Trophoblast cell (in vitro differentiated cells and primary cell): ENCODE results near the gene COL4A2.

ENCODE experiments used
- DNase-seq, 2 donors: peaks; one replicate each; pipeline ENCODE4 v3.0.0-alpha.2; 2016
- H2AFZ ChIP-seq: 2 replicates; pipeline ENCODE4 v1.6.1; 2013; ENCODE audit warnings: low read length, moderate library complexity, mild to moderate bottlenecking; ENCODE audit not compliant: insufficient read depth, poor library complexity
- H2AK5ac ChIP-seq: 2 replicates; pipeline ENCODE4 v1.6.1; 2013; ENCODE audit warnings: mild to moderate bottlenecking, low read length
- H2BK120ac ChIP-seq: 2 replicates; pipeline ENCODE4 v1.6.1; 2013; ENCODE audit warnings: low read length, mild to moderate bottlenecking, moderate library complexity; ENCODE audit not compliant: insufficient read depth, poor library complexity
- H2BK12ac ChIP-seq: 2 replicates; pipeline ENCODE4 v1.6.1; 2013; ENCODE audit warnings: mild to moderate bottlenecking, low read length, moderate library complexity
- H2BK5ac ChIP-seq: 2 replicates; pipeline ENCODE4 v1.6.1; 2013; ENCODE audit warnings: low read length, low read depth, moderate library complexity, mild to moderate bottlenecking; ENCODE audit not compliant: poor library complexity
- H3K14ac ChIP-seq: 2 replicates; pipeline ENCODE4 v1.6.1; 2013; ENCODE audit warnings: mild to moderate bottlenecking, low read length
- H3K18ac ChIP-seq: 2 replicates; pipeline ENCODE4 v1.6.1; 2013; ENCODE audit warnings: mild to moderate bottlenecking, low read length
- H3K23ac ChIP-seq: 2 replicates; pipeline ENCODE4 v1.6.1; 2013; ENCODE audit warnings: low read length
- H3K27ac ChIP-seq: 2 replicates; pipeline ENCODE4 v1.5.1; 2013; ENCODE audit warnings: low read depth, mild to moderate bottlenecking, inconsistent platforms, low read length, moderate library complexity
- H3K27me3 ChIP-seq: 2 replicates; pipeline ENCODE4 v1.6.1; 2013; ENCODE audit warnings: inconsistent platforms, mild to moderate bottlenecking, low read length, moderate library complexity; ENCODE audit not compliant: insufficient read depth
- H3K36me3 ChIP-seq, 2 experiments: 1 replicate in 1 of 2; 2 replicates in 1 of 2; pipeline ENCODE4 v1.6.1; 2013; ENCODE audit warnings: low read length in 2 of 2, mild to moderate bottlenecking in 2 of 2, moderate library complexity in 1 of 2; ENCODE audit not compliant: insufficient read depth in 2 of 2, control insufficient read depth in 1 of 2
- H3K4ac ChIP-seq: 2 replicates; pipeline ENCODE4 v1.6.1; 2013; ENCODE audit warnings: low read depth, mild to moderate bottlenecking, low read length, moderate library complexity
- H3K4me1 ChIP-seq, 2 experiments: 1 replicate in 1 of 2; 2 replicates in 1 of 2; pipeline ENCODE4 v1.6.1; 2013; ENCODE audit warnings: low read length in 2 of 2, mild to moderate bottlenecking in 2 of 2, moderate library complexity in 1 of 2; ENCODE audit not compliant: insufficient read depth in 2 of 2, control insufficient read depth in 1 of 2
- H3K4me2 ChIP-seq: 2 replicates; pipeline ENCODE4 v1.6.1; 2013; ENCODE audit warnings: inconsistent platforms, mild to moderate bottlenecking, low read length, moderate library complexity
- H3K4me3 ChIP-seq: 2 replicates; pipeline ENCODE4 v1.5.1; 2013; ENCODE audit warnings: mild to moderate bottlenecking, low read depth, low read length, inconsistent platforms
- H3K79me1 ChIP-seq: one replicate; pipeline ENCODE4 v1.6.1; 2013; ENCODE audit warnings: low read length
- H3K79me2 ChIP-seq: 2 replicates; pipeline ENCODE4 v1.6.1; 2013; ENCODE audit warnings: low read length, mild to moderate bottlenecking; ENCODE audit not compliant: control insufficient read depth, insufficient read depth, poor library complexity
- H3K9ac ChIP-seq: 2 replicates; pipeline ENCODE4 v1.6.1; 2013; ENCODE audit warnings: mild to moderate bottlenecking, low read length
- H3K9me3 ChIP-seq: 2 replicates; pipeline ENCODE4 v1.6.1; 2013; ENCODE audit warnings: low read depth, mild to moderate bottlenecking, control low read depth, inconsistent platforms, low read length; ENCODE audit not compliant: insufficient read depth
- H4K12ac ChIP-seq: 2 replicates; pipeline ENCODE4 v1.6.1; 2013; ENCODE audit warnings: low read depth, mild to moderate bottlenecking, low read length, moderate library complexity
- H4K8ac ChIP-seq: 2 replicates; pipeline ENCODE4 v1.6.1; 2013; ENCODE audit warnings: low read depth, mild to moderate bottlenecking, low read length, moderate library complexity
- H4K91ac ChIP-seq: one replicate; pipeline ENCODE4 v1.6.1; 2013; ENCODE audit warnings: low read depth, mild to moderate bottlenecking, low read length, moderate library complexity
- WGBS: extraction: QIAGEN DNeasy Blood & Tissue Kit; methylation state at CpG from one replicate; pipeline ENCODE4 v1.1.7; 2013; ENCODE audit warnings: missing lambda C conversion rate; ENCODE audit not compliant: insufficient read length, insufficient coverage; ENCODE audit errors: extremely low coverage; 5-methylcytosine and 5-hydroxymethylcytosine counted together

Gene COL4A2

GRCh38 chr13:110560601-110561343 lies 253.7 kb downstream of the COL4A2 start:
- Histone ChIP-seq H2BK5ac (peak overlapping the region; percentile 92), H2BK12ac (peak overlapping the region; percentile 13), H4K12ac (peak overlapping the region; percentile 17), H3K4me3 (peak overlapping the region; percentile 82), H3K9me3 (peaks cover 2% of the 10 kb centered on the region), H2BK120ac (peak overlapping the region; percentile 76), H3K36me3 (peaks cover 13 to 16% of the 10 kb centered on the region in 2 experiments), H3K27me3 (no peaks in the 10 kb centered on the region), H3K14ac (peak overlapping the region; percentile 59), H4K8ac (peak overlapping the region; percentile 76), H3K4me1 (peaks cover 15 to 31% of the 10 kb centered on the region in 2 experiments), H3K79me2 (peaks cover 27% of the 10 kb centered on the region), H3K9ac (peak overlapping the region; percentile 89), H4K91ac (peak overlapping the region; percentile 92), H3K79me1 (peaks cover 18% of the 10 kb centered on the region), H3K23ac (no peak overlapping the region), H2AFZ (peak overlapping the region; percentile 69), H3K4me2 (peak overlapping the region; percentile 87), H2AK5ac (peak overlapping the region; percentile 4), H3K4ac (peak overlapping the region; percentile 95), H3K18ac (peak overlapping the region; percentile 99), H3K27ac (peak overlapping the region; percentile 90)
- DNase-seq = peak; percentile 56 to 64
- 100% methylated on average over 1 of the region's 29 CpGs for WGBS

GRCh38 chr13:110561344-110562035 lies 254.4 kb downstream of the COL4A2 start, which contains the start of gene RAB20:
Gene RAB20, minus strand, starts transcription at chr13:110561722. Its CDS starts 203 bp downstream, at chr13:110561519.
- H3K14ac ChIP-seq = peak within 1 kb of the TSS; percentile 77
- H3K4me2 ChIP-seq = peak within 1 kb of the TSS; percentile 96
- peak within 1 kb of the TSS; percentile 90 for H3K27ac ChIP-seq
- H3K79me2 ChIP-seq = peaks cover 24% of the 10 kb centered on the region
- H3K9ac ChIP-seq = peak within 1 kb of the TSS; percentile 89
- H3K23ac ChIP-seq = no peak within 1 kb of the TSS
- H3K36me3 ChIP-seq = peaks cover 13 to 16% of the 10 kb centered on the region in 2 experiments
- peak within 1 kb of the TSS; percentile 95 for H3K4ac ChIP-seq
- peak within 1 kb of the TSS; percentile 93 for H2BK12ac ChIP-seq
- H4K91ac ChIP-seq = peak within 1 kb of the TSS; percentile 92
- H4K12ac ChIP-seq = peak within 1 kb of the TSS; percentile 17
- peak within 1 kb of the TSS; percentile 4 for H2AK5ac ChIP-seq
- peak; percentile 70 to 87 for DNase-seq
- no CpG with 5 or more reads among the region's 79 CpGs for WGBS
- no peaks in the 10 kb centered on the region for H3K27me3 ChIP-seq
- H4K8ac ChIP-seq = peak within 1 kb of the TSS; percentile 76
- peak within 1 kb of the TSS; percentile 69 for H2AFZ ChIP-seq
- peak within 1 kb of the TSS; percentile 82 for H3K4me3 ChIP-seq
- peak within 1 kb of the TSS; percentile 99 for H3K18ac ChIP-seq
- peaks cover 2% of the 10 kb centered on the region for H3K9me3 ChIP-seq
- H3K4me1 ChIP-seq = peaks cover 11 to 25% of the 10 kb centered on the region in 2 experiments
- H2BK5ac ChIP-seq = peak within 1 kb of the TSS; percentile 92
- peaks cover 14% of the 10 kb centered on the region for H3K79me1 ChIP-seq
- H2BK120ac ChIP-seq = peak within 1 kb of the TSS; percentile 95

GRCh38 chr13:110562036-110562597 lies 255.0 kb downstream of the COL4A2 start:
- Histone ChIP-seq H3K9me3 (peaks cover 2% of the 10 kb centered on the region), H3K4me1 (peaks cover 7 to 20% of the 10 kb centered on the region in 2 experiments), H3K14ac (peak overlapping the region; percentile 77), H3K79me2 (peaks cover 24% of the 10 kb centered on the region), H3K23ac (no peak overlapping the region), H3K18ac (peak overlapping the region; percentile 84), H4K12ac (no peak overlapping the region), H3K9ac (peak overlapping the region; percentile 84), H3K4me3 (peak overlapping the region; percentile 74), H4K91ac (peak overlapping the region; percentile 87), H3K27me3 (no peaks in the 10 kb centered on the region), H3K4me2 (peak overlapping the region; percentile 96), H2BK5ac (peak overlapping the region; percentile 90), H2AFZ (peak overlapping the region; percentile 69), H3K79me1 (peaks cover 14% of the 10 kb centered on the region), H3K27ac (peak overlapping the region; percentile 90), H3K4ac (peak overlapping the region; percentile 93), H2BK120ac (peak overlapping the region; percentile 95), H3K36me3 (peaks cover 7 to 11% of the 10 kb centered on the region in 2 experiments), H2AK5ac (no peak overlapping the region), H2BK12ac (peak overlapping the region; percentile 93), H4K8ac (peak overlapping the region; percentile 75)
- no peak for DNase-seq
- no CpG with 5 or more reads among the region's 24 CpGs for WGBS
